ENCODE measurements around the gene SAMD8.

SAMD8 gene

DNA sequence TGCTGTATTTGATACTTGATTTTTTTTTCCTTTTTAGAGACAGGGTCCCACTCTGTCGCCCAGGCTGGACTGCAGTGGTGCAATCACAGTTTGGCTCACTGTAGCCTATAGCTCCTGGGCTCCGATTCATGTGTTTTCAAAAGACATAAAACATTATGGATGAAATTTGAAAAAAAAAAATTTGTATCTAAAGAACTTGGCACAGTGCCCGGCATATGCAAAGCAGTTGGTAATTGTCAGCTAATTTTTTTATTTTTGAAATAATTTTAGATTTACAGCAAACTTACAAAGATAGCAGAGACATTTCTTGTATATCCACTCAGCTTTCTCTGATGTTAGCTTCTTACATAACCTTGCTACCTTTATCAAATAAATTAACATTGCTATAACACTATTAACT is 20.3 kb upstream of the SAMD8 start:
- H2AFZ ChIP-seq (ENCODE audit: low read depth, low read length), result no peak overlapping the region
- H2BK120ac ChIP-seq (ENCODE audit: low read depth, low read length), result no peak overlapping the region
- H4K8ac ChIP-seq (ENCODE audit: low read length), result no peak overlapping the region
- H2BK12ac ChIP-seq (ENCODE audit: low read length in 2 of 2), result no peak overlapping the region
- H2BK5ac ChIP-seq (ENCODE audit: low read depth, low read length, poor library complexity, severe bottlenecking), result no peak overlapping the region
- H3K9me3 ChIP-seq (ENCODE audit: control insufficient read depth, low read length), result no peaks in the 10 kb centered on the region
- H3K36me3 ChIP-seq (ENCODE audit: control insufficient read depth in 1 of 2, insufficient read depth in 2 of 2, low read depth in 1 of 2, low read length in 2 of 2), result no peaks in the 10 kb centered on the region
- no peak overlapping the region for H3K4me2 ChIP-seq (ENCODE audit: low read length, poor library complexity, severe bottlenecking)
- DNase-seq, result no peak
- no peak overlapping the region for H2AK5ac ChIP-seq (ENCODE audit: low read length, severe bottlenecking)
- no peak overlapping the region for H3K18ac ChIP-seq (ENCODE audit: low read depth in 1 of 2, low read length in 2 of 2)
- H3K4ac ChIP-seq (ENCODE audit: low read depth in 1 of 2, low read length in 2 of 2), result no peak overlapping the region
- no peak overlapping the region for H3K4me3 ChIP-seq (ENCODE audit: insufficient read depth in 1 of 2, low read depth in 1 of 2, low read length in 2 of 2)
- H3K4me1 ChIP-seq (ENCODE audit: control insufficient read depth, insufficient read depth, low read depth, low read length), result no peaks in the 10 kb centered on the region
- no peak overlapping the region for H2BK15ac ChIP-seq (ENCODE audit: low read depth, poor library complexity, severe bottlenecking)
- H3K23ac ChIP-seq (ENCODE audit: low read length in 2 of 2), result no peak overlapping the region
- peaks cover 16 to 33% of the 10 kb centered on the region in 2 experiments for H3K27me3 ChIP-seq (ENCODE audit: control insufficient read depth in 1 of 2, insufficient read depth in 1 of 2, low read length in 2 of 2)
- no peak overlapping the region for H3K9ac ChIP-seq (ENCODE audit: low read length)
- 85% methylated on average over 2 of the region's 3 CpGs for WGBS
- no peak overlapping the region for H3K27ac ChIP-seq (ENCODE audit: low read length, poor library complexity, severe bottlenecking)
- no peaks in the 10 kb centered on the region for H3K79me1 ChIP-seq (replicated peaks; ENCODE audit: low read length, poor library complexity, severe bottlenecking)
- H4K91ac ChIP-seq (ENCODE audit: low read length), result no peak overlapping the region
- H3K14ac ChIP-seq (ENCODE audit: low read length in 2 of 2), result no peak overlapping the region

- Histone ChIP-seq H3K4me2 (ENCODE audit: low read length, poor library complexity, severe bottlenecking) (no peak overlapping the region), H3K27me3 (ENCODE audit: control insufficient read depth in 1 of 2, insufficient read depth in 1 of 2, low read length in 2 of 2) (peaks cover 16 to 27% of the 10 kb centered on the region in 2 experiments), H3K36me3 (ENCODE audit: control insufficient read depth in 1 of 2, insufficient read depth in 2 of 2, low read depth in 1 of 2, low read length in 2 of 2) (no peaks in the 10 kb centered on the region), H3K9me3 (ENCODE audit: control insufficient read depth, low read length) (no peaks in the 10 kb centered on the region), H4K8ac (ENCODE audit: low read length) (peak overlapping the region; percentile 24), H2BK12ac (ENCODE audit: low read length in 2 of 2) (no peak overlapping the region), H4K91ac (ENCODE audit: low read length) (peak overlapping the region; percentile 46), H3K4me1 (ENCODE audit: control insufficient read depth, insufficient read depth, low read depth, low read length) (no peaks in the 10 kb centered on the region), H3K79me1 (replicated peaks; ENCODE audit: low read length, poor library complexity, severe bottlenecking) (no peaks in the 10 kb centered on the region), H3K14ac (ENCODE audit: low read length in 2 of 2) (peak overlapping the region in 1 of 2 experiments; percentile 36), H3K4ac (ENCODE audit: low read depth in 1 of 2, low read length in 2 of 2) (no peak overlapping the region), H2BK120ac (ENCODE audit: low read depth, low read length) (no peak overlapping the region), H3K4me3 (ENCODE audit: insufficient read depth in 1 of 2, low read depth in 1 of 2, low read length in 2 of 2) (no peak overlapping the region), H2AFZ (ENCODE audit: low read depth, low read length) (no peak overlapping the region), H3K27ac (ENCODE audit: low read length, poor library complexity, severe bottlenecking) (no peak overlapping the region), H2BK15ac (ENCODE audit: low read depth, poor library complexity, severe bottlenecking) (no peak overlapping the region), H2BK5ac (ENCODE audit: low read depth, low read length, poor library complexity, severe bottlenecking) (no peak overlapping the region), H3K18ac (ENCODE audit: low read depth in 1 of 2, low read length in 2 of 2) (no peak overlapping the region), H3K9ac (ENCODE audit: low read length) (no peak overlapping the region), H3K23ac (ENCODE audit: low read length in 2 of 2) (no peak overlapping the region), H2AK5ac (ENCODE audit: low read length, severe bottlenecking) (no peak overlapping the region)
- 93% methylated on average over 10 of the region's 10 CpGs for WGBS
- DNase-seq, result no peak
These were observed 17.0 kb upstream of the SAMD8 start for GRCh38 chr10:75094465-75094864.

- no peaks in the 10 kb centered on the region for H3K79me1 ChIP-seq (replicated peaks; ENCODE audit: low read length, poor library complexity, severe bottlenecking)
- H2AFZ ChIP-seq (ENCODE audit: low read depth, low read length), result no peak overlapping the region
- no peak overlapping the region for H2AK5ac ChIP-seq (ENCODE audit: low read length, severe bottlenecking)
- 92% methylated on average over 14 of the region's 14 CpGs for WGBS
- no peak overlapping the region for H4K91ac ChIP-seq (ENCODE audit: low read length)
- H2BK12ac ChIP-seq (ENCODE audit: low read length in 2 of 2), result no peak overlapping the region
- H3K4ac ChIP-seq (ENCODE audit: low read depth in 1 of 2, low read length in 2 of 2), result no peak overlapping the region
- H2BK120ac ChIP-seq (ENCODE audit: low read depth, low read length), result no peak overlapping the region
- H3K4me2 ChIP-seq (ENCODE audit: low read length, poor library complexity, severe bottlenecking), result no peak overlapping the region
- H3K9ac ChIP-seq (ENCODE audit: low read length), result no peak overlapping the region
- no peak overlapping the region for H3K4me3 ChIP-seq (ENCODE audit: insufficient read depth in 1 of 2, low read depth in 1 of 2, low read length in 2 of 2)
- H3K4me1 ChIP-seq (ENCODE audit: control insufficient read depth, insufficient read depth, low read depth, low read length), result peaks cover 6% of the 10 kb centered on the region
- no peak overlapping the region for H2BK15ac ChIP-seq (ENCODE audit: low read depth, poor library complexity, severe bottlenecking)
- peaks cover 16 to 33% of the 10 kb centered on the region in 2 experiments for H3K27me3 ChIP-seq (ENCODE audit: control insufficient read depth in 1 of 2, insufficient read depth in 1 of 2, low read length in 2 of 2)
- H3K27ac ChIP-seq (ENCODE audit: low read length, poor library complexity, severe bottlenecking), result no peak overlapping the region
- no peaks in the 10 kb centered on the region for H3K36me3 ChIP-seq (ENCODE audit: control insufficient read depth in 1 of 2, insufficient read depth in 2 of 2, low read depth in 1 of 2, low read length in 2 of 2)
- H3K14ac ChIP-seq (ENCODE audit: low read length in 2 of 2), result no peak overlapping the region
- DNase-seq, result no peak
- H3K9me3 ChIP-seq (ENCODE audit: control insufficient read depth, low read length), result no peaks in the 10 kb centered on the region
- no peak overlapping the region for H4K8ac ChIP-seq (ENCODE audit: low read length)
- H2BK5ac ChIP-seq (ENCODE audit: low read depth, low read length, poor library complexity, severe bottlenecking), result no peak overlapping the region
- H3K18ac ChIP-seq (ENCODE audit: low read depth in 1 of 2, low read length in 2 of 2), result no peak overlapping the region
- H3K23ac ChIP-seq (ENCODE audit: low read length in 2 of 2), result no peak overlapping the region
These were observed 15.8 kb upstream of the SAMD8 start for GRCh38 chr10:75095631-75096030.

DNA sequence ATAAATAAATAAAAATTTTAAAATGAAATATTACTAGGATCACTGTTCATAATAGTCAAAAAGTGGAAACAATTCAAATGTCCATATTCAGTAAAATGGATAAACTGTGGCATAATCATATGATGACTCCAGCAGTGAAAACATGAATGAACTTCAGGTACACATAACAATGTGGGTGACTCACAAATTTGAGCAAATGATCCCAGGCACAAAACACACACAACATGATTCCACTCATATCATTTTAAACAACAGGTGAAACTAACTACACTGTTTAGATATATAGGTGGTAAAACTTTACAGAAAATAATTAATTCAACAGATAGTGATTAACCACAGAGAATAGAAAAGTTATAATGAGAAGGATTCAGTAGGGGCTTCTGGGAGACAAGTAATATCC is 14.7 kb upstream of the SAMD8 start:
- Histone ChIP-seq H3K23ac (ENCODE audit: low read length in 2 of 2) (no peak overlapping the region), H3K27me3 (ENCODE audit: control insufficient read depth in 1 of 2, insufficient read depth in 1 of 2, low read length in 2 of 2) (peaks cover 16 to 37% of the 10 kb centered on the region in 2 experiments), H3K9me3 (ENCODE audit: control insufficient read depth, low read length) (no peaks in the 10 kb centered on the region), H2BK15ac (ENCODE audit: low read depth, poor library complexity, severe bottlenecking) (no peak overlapping the region), H3K79me1 (replicated peaks; ENCODE audit: low read length, poor library complexity, severe bottlenecking) (no peaks in the 10 kb centered on the region), H4K8ac (ENCODE audit: low read length) (no peak overlapping the region), H3K18ac (ENCODE audit: low read depth in 1 of 2, low read length in 2 of 2) (no peak overlapping the region), H3K4ac (ENCODE audit: low read depth in 1 of 2, low read length in 2 of 2) (no peak overlapping the region), H3K36me3 (ENCODE audit: control insufficient read depth in 1 of 2, insufficient read depth in 2 of 2, low read depth in 1 of 2, low read length in 2 of 2) (no peaks in the 10 kb centered on the region), H2AK5ac (ENCODE audit: low read length, severe bottlenecking) (no peak overlapping the region), H3K14ac (ENCODE audit: low read length in 2 of 2) (no peak overlapping the region), H4K91ac (ENCODE audit: low read length) (no peak overlapping the region), H2BK12ac (ENCODE audit: low read length in 2 of 2) (no peak overlapping the region), H2BK5ac (ENCODE audit: low read depth, low read length, poor library complexity, severe bottlenecking) (no peak overlapping the region), H2BK120ac (ENCODE audit: low read depth, low read length) (no peak overlapping the region), H3K4me3 (ENCODE audit: insufficient read depth in 1 of 2, low read depth in 1 of 2, low read length in 2 of 2) (no peak overlapping the region), H3K4me1 (ENCODE audit: control insufficient read depth, insufficient read depth, low read depth, low read length) (peaks cover 8% of the 10 kb centered on the region), H3K4me2 (ENCODE audit: low read length, poor library complexity, severe bottlenecking) (no peak overlapping the region), H2AFZ (ENCODE audit: low read depth, low read length) (no peak overlapping the region), H3K9ac (ENCODE audit: low read length) (no peak overlapping the region), H3K27ac (ENCODE audit: low read length, poor library complexity, severe bottlenecking) (no peak overlapping the region)
- DNase-seq, result no peak

Measured in mesenchymal stem cell (in vitro differentiated cells and primary cell).